Heart right ventricle (tissue), 16 donors: ENCODE measurements around the gene RPS19. TPM values are rescaled to one million over a fixed set of nuclear protein-coding genes. Genes with fewer than 3 reads are reported as not detected.

Experiments used
- ATAC-seq, 8 donors: fragments of 200-7000 bp; cut with Tn5 transposase; one replicate each; pipeline ENCODE4 v1.9.1; 2020; ENCODE audit warnings: mild to moderate bottlenecking in 8 of 8, moderate library complexity in 8 of 8, moderate number of reproducible peaks in 1 of 8
- DNase-seq, 2 donors: peaks; one replicate each; pipeline ENCODE4 v3.0.0-alpha.2; 2020
- H3K27ac ChIP-seq, 10 donors: fragments of 200-600 bp; sonication (generic) in 2 of 10; one replicate each; pipeline versions ENCODE4 v1.5.0 to v1.8.0; 2020 to 2022; ENCODE audit warnings: mild to moderate bottlenecking in 3 of 10
- H3K27me3 ChIP-seq, 7 donors: fragments of 200-600 bp; one replicate each; pipeline ENCODE4 v1.8.0; 2021 to 2022; ENCODE audit warnings: mild to moderate bottlenecking in 2 of 7
- H3K36me3 ChIP-seq, 9 donors: fragments of 200-600 bp; sonication (generic) in 1 of 9; one replicate each; pipeline versions ENCODE4 v1.5.0 to v1.8.0; 2020 to 2022; ENCODE audit warnings: mild to moderate bottlenecking in 2 of 9
- H3K4me1 ChIP-seq, 9 donors: fragments of 200-600 bp; sonication (generic) in 1 of 9; one replicate each; pipeline versions ENCODE4 v1.5.0 to v1.8.0; 2020 to 2022; ENCODE audit warnings: mild to moderate bottlenecking in 4 of 9
- H3K4me3 ChIP-seq, 10 donors: fragments of 200-600 bp; sonication (generic) in 2 of 10; one replicate each; pipeline versions ENCODE4 v1.5.0 to v1.8.0; 2020 to 2022; ENCODE audit warnings: mild to moderate bottlenecking in 7 of 10, moderate library complexity in 2 of 10
- H3K9me3 ChIP-seq, 11 donors: fragments of 200-600 bp in 10 of 11; sonication (generic) in 2 of 11; one replicate each; pipeline versions ENCODE4 v1.5.0 to v1.8.0; 2013 to 2022; ENCODE audit warnings: mild to moderate bottlenecking in 2 of 11, control low read depth in 1 of 11, moderate library complexity in 1 of 11
- WGBS, 2 donors: extraction: QIAGEN DNeasy Blood & Tissue Kit; methylation state at CpG; one replicate each; pipeline ENCODE4 v1.1.7; 2013; ENCODE audit warnings: inconsistent platforms in 1 of 2; 5-methylcytosine and 5-hydroxymethylcytosine counted together
- intact Hi-C, 10 donors: fragments of 100-400 bp; cut with DNase I; formaldehyde crosslinking; loops; one replicate each; pipeline versions ENCODE4 v1.11.1 to v1.14.2; 2022
- polyA plus RNA-seq, 2 donors: library from polyadenylated mRNA; stranded (reverse); fragments of 200-250 nt; gene quantifications; one replicate each; pipeline ENCODE4 v1.2.3, GENCODE V29; 2013
- total RNA-seq, 10 donors: library from RNA; stranded (reverse); fragmentation: NEBNext Ultra II Directional in 3 of 10; extraction: Animal tissue kit (Norgen Biotek cat#: 25700) in 3 of 10; gene quantifications; one replicate each; pipeline versions ENCODE4 v1.2.1 to v1.2.4, GENCODE V29; 2021 to 2023
- TF ChIP-seq, protein P1 (sequence below), 9 donors: fragments of 200-600 bp; sonication (generic) in 2 of 9; IDR thresholded peaks; one replicate each; pipeline versions ENCODE4 v1.5.0 to v1.8.0; 2021 to 2022; ENCODE audit warnings: antibody characterized with exemption in 9 of 9, mild to moderate bottlenecking in 5 of 9, moderate library complexity in 1 of 9
- donor health status: Arrhythmogenic right ventricular cardiomyopathy.
- donor health status: ischemic (EF 13 %, LVEDD 7.1; RV severe dilation, severe dysfunction).
- donor health status: healthy with polysubstance abuse.
- donor health status: DM: no; HTN: yes; CAD: no.
- donor health status: DM: no; HTN: no; CAD: no.
- donor health status: ischemic (EF 25% LVEDD 6.9; RV normal size, moderate dysfunction).
- donor health status: ischemic (EF 25% LVEDD 5.7; RV mildly dilated, moderate dysfunction).
- donor health status: healthy.
- donor health status: DM: yes; HTN: yes; CAD: no.
- donor health status: Ischemic cardiomyopathy.
- donor health status: ischemic (EF 35%, LVEDD 5.7; RV mildly dilated, moderate dysfunction).
- donor health status: nonischemic (EF 11% LVEDD 7.7; RV severe dilation, severe dysfunction).
- donor health status: DM: yes; HTN: yes; CAD: no.
- donor health status: PGD.
- donor health status: ischemic (EF 29% LVEDD 5.4; RV normal size, mild dysfunction).
- donor health status: nonischemic (EF 23%, LVEDD 6.1; RV moderate dilation, normal function).

RPS19 gene
- total and polyA plus RNA-seq, 12 donors = 446 to 1,996 (median 596) TPM

- whole genome bisulfite sequencing, 2 donors = 89% methylated on average over 19 of the region's 19 CpGs
- Histone ChIP-seq H3K4me1 (peaks cover 0 to 8% (median 0%) of the 10 kb centered on the region in 9 donors), H3K27me3 (no peaks in the 10 kb centered on the region), H3K36me3 (peaks cover 0 to 84% (median 56%) of the 10 kb centered on the region in 9 donors), H3K4me3 (no peak overlapping the region), H3K27ac (no peak overlapping the region), H3K9me3 (no peaks in the 10 kb centered on the region)
- TF ChIP-seq, protein P1, sequence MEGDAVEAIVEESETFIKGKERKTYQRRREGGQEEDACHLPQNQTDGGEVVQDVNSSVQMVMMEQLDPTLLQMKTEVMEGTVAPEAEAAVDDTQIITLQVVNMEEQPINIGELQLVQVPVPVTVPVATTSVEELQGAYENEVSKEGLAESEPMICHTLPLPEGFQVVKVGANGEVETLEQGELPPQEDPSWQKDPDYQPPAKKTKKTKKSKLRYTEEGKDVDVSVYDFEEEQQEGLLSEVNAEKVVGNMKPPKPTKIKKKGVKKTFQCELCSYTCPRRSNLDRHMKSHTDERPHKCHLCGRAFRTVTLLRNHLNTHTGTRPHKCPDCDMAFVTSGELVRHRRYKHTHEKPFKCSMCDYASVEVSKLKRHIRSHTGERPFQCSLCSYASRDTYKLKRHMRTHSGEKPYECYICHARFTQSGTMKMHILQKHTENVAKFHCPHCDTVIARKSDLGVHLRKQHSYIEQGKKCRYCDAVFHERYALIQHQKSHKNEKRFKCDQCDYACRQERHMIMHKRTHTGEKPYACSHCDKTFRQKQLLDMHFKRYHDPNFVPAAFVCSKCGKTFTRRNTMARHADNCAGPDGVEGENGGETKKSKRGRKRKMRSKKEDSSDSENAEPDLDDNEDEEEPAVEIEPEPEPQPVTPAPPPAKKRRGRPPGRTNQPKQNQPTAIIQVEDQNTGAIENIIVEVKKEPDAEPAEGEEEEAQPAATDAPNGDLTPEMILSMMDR (IDR thresholded peaks at IDR 0.05) = no peak
- ATAC-seq (no peak), DNase-seq (no peak)
- intact Hi-C loops = no loop called here
Measured at GRCh38 chr19:41895745-41896580, 35.9 kb downstream of the RPS19 start.

GRCh38 chr19:41896581-41896942, 36.5 kb downstream of the RPS19 start:
- Histone ChIP-seq H3K36me3 (peaks cover 0 to 84% (median 59%) of the 10 kb centered on the region in 9 donors), H3K9me3 (no peaks in the 10 kb centered on the region), H3K4me3 (no peak overlapping the region), H3K4me1 (peaks cover 0 to 8% (median 0%) of the 10 kb centered on the region in 9 donors), H3K27ac (no peak overlapping the region), H3K27me3 (no peaks in the 10 kb centered on the region)
- TF ChIP-seq, protein P1 (IDR thresholded peaks at IDR 0.05) = no peak
- intact Hi-C loops = no loop called here
- DNase-seq (no peak), ATAC-seq (no peak)
- 80 to 90% methylated on average over 1 of the region's 1 CpG for WGBS, 2 donors

DNA sequence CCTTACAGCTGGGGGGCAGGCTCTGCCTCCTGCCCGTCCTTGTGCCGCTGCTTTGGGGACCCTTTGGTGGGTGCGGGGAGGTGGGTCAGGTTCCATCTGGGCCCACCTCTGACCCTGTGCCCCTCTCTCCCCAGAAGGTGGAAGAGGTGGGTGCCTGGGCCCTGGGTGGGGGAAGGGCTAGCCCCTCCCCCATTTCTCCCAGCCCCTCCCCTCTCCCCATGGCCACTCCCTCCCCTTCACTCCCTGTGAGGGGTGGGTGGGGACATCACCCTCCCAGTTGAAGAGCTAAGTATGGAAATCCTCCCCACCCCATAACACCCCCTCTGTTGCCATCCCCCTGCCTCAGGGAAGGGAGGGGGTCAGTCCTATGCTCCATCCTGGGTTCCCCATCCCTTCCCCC, 37.1 kb downstream of the RPS19 start:
- intact Hi-C loops = no loop called here
- peaks cover 0 to 8% (median 0%) of the 10 kb centered on the region in 9 donors for H3K4me1 ChIP-seq
- no peak overlapping the region for H3K4me3 ChIP-seq
- TF ChIP-seq, protein P1 (IDR thresholded peaks at IDR 0.05) = no peak
- no peak for ATAC-seq
- peaks cover 3 to 84% (median 59%) of the 10 kb centered on the region in 9 donors for H3K36me3 ChIP-seq
- H3K9me3 ChIP-seq = no peaks in the 10 kb centered on the region
- no peak overlapping the region for H3K27ac ChIP-seq
- 100% methylated on average over 2 to 3 of the region's 3 CpGs for WGBS, 2 donors
- no peaks in the 10 kb centered on the region for H3K27me3 ChIP-seq
- DNase-seq = no peak

DNA sequence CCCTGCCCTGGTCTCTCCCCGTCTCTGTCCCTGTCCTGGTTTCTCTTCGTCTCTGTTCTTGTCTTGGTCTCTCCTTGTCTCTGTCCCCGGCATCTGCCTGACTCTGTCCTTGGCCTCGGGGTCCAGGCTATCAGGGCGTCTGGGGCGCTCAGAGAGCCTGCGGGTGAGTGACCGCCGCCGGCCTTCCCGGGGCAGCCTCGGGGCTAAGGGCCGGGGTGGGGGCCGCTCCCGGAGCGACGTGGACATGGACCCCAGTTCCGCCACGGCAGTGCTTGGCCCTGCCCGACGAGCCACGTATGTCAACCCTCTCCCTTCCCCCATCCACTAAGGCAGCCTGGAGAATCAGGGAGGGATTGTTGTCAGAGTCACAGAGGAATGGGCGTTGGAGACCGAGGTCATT, 37.8 kb downstream of the RPS19 start:
- H3K27me3 ChIP-seq = no peaks in the 10 kb centered on the region
- DNase-seq = no peak
- no peak overlapping the region for H3K4me3 ChIP-seq
- TF ChIP-seq, protein P1 (IDR thresholded peaks at IDR 0.05) = no peak
- 90 to 93% methylated on average over 24 of the region's 24 CpGs for WGBS, 2 donors
- peaks cover 0 to 84% (median 59%) of the 10 kb centered on the region in 9 donors for H3K36me3 ChIP-seq
- intact Hi-C loops = no loop called here
- H3K9me3 ChIP-seq = no peaks in the 10 kb centered on the region
- H3K27ac ChIP-seq = no peak overlapping the region
- H3K4me1 ChIP-seq = peaks cover 0 to 3% (median 0%) of the 10 kb centered on the region in 9 donors
- no peak for ATAC-seq
